ENCODE data around the gene SELPLG. TPM values are rescaled to one million over a fixed set of nuclear protein-coding genes. Genes with fewer than 3 reads are reported as not detected.
"Not testable (repeated sequence)": the region's sequence is repeated elsewhere in the genome, so short reads cannot be mapped to it uniquely, and the experiment has no call there.

Gene SELPLG
- total and polyA plus RNA-seq, 2 of the 4 experiments (the other 2 are of a cell fraction): 3.2 to 10.8 TPM

GRCh38 chr12:108654622-108655021 is 20.9 kb upstream of the SELPLG start:
- 82% methylated on average over 7 of the region's 9 CpGs; no CpG with 5 or more reads in 1 of the 2 experiments for WGBS, 2 experiments (ENCODE audit: extremely low coverage in 2 of 2, insufficient read length in 1 of 2)

More at GRCh38 chr12:108654622-108655021, 20.9 kb upstream of the SELPLG start:
- H3K27me3 ChIP-seq (ENCODE audit: control insufficient read depth, insufficient read depth, low read length); H3K4me1 ChIP-seq (ENCODE audit: control insufficient read depth, insufficient read depth, low read length); H4K5ac ChIP-seq (ENCODE audit: low read depth, low read length); H2AFZ ChIP-seq (replicated peaks; ENCODE audit: low read length, poor library complexity); H2BK5ac ChIP-seq (ENCODE audit: low read depth, low read length, poor library complexity, severe bottlenecking); H3K9ac ChIP-seq (ENCODE audit: low read depth, low read length); H2BK15ac ChIP-seq (ENCODE audit: low read depth, low read length); H4K8ac ChIP-seq (ENCODE audit: low read depth in 2 of 2, low read length in 2 of 2); H2AK9ac ChIP-seq (replicated peaks; ENCODE audit: low read depth, low read length, poor library complexity); H3K14ac ChIP-seq (replicated peaks; ENCODE audit: low read depth, low read length); H3K23ac ChIP-seq (ENCODE audit: low read depth, low read length); H4K91ac ChIP-seq (ENCODE audit: insufficient read depth, low read depth, low read length); H3K56ac ChIP-seq (ENCODE audit: extremely low read depth, insufficient read depth, low read length); H3K4me2 ChIP-seq (ENCODE audit: low read depth, low read length); ATAC-seq (ENCODE audit: low read depth); CTCF ChIA-PET; POLR2A ChIA-PET (ENCODE audit: unreplicated experiment); H3K9me3 ChIP-seq (ENCODE audit: control insufficient read depth, insufficient read depth, low read length); dilution Hi-C loops (cut with HindIII; ENCODE audit: low sequenced_read_pairs, unreplicated experiment); H3K4ac ChIP-seq (ENCODE audit: low read depth, low read length); H2AK5ac ChIP-seq (ENCODE audit: low read depth, low read length); H2BK120ac ChIP-seq (ENCODE audit: low read depth, low read length); H3K18ac ChIP-seq (ENCODE audit: low read depth, low read length); BruUV-seq (replicated peaks); in situ Hi-C loops (cut with MboI; ENCODE audit: low sequenced_read_pairs); H2BK20ac ChIP-seq (ENCODE audit: low read depth, low read length); intact Hi-C loops (cut with micrococcal nuclease); H3K4me3 ChIP-seq (ENCODE audit: insufficient read depth, low read depth, low read length); DNase-seq; H3K27ac ChIP-seq (ENCODE audit: insufficient read depth, low read length): not testable (repeated sequence)
- Histone ChIP-seq H3K79me1 (ENCODE audit: low read depth in 1 of 2, low read length in 2 of 2) (peaks cover 36 to 52% of the 10 kb centered on the region in 2 experiments), H4K20me1 (ENCODE audit: insufficient read depth, low read length) (peaks cover 47% of the 10 kb centered on the region), H3K9me1 (ENCODE audit: insufficient read depth, low read length) (peaks cover 13% of the 10 kb centered on the region), H3K36me3 (ENCODE audit: control insufficient read depth, insufficient read depth, low read length) (peaks cover 47% of the 10 kb centered on the region)

All from IMR-90 (cell line).